ENCODE measurements around the gene TNRC6C.

Gene TNRC6C

DNA sequence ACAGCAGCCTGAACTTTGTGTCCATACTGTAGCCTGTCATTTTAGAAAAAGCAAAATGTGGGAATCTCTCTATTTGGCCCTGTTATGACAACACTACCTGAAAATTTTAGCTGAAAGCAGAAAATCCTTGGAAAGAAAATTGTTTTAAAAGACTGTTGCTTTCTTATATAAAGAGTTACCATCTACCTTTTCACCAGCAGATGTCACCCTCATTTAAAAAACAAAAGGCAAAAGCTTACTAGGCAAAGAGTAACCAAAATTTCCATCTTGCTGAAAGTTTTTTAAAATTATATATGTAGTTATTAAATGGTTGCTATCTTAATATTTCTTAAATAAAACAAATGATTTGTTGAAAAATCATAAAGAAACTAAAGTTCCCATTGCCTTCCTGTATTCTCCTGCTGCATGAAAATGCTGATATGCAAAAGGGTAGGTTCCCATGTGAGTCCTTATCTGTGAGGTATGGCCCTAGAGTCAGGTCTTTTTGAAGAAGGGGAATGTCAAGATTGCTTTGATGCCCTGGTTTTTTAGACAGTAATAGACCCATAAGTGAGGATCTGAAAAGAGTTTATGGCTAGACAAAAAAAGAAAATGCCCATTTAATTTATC, 61.0 kb downstream of the TNRC6C start:
- FAIRE-seq: no peak

DNA sequence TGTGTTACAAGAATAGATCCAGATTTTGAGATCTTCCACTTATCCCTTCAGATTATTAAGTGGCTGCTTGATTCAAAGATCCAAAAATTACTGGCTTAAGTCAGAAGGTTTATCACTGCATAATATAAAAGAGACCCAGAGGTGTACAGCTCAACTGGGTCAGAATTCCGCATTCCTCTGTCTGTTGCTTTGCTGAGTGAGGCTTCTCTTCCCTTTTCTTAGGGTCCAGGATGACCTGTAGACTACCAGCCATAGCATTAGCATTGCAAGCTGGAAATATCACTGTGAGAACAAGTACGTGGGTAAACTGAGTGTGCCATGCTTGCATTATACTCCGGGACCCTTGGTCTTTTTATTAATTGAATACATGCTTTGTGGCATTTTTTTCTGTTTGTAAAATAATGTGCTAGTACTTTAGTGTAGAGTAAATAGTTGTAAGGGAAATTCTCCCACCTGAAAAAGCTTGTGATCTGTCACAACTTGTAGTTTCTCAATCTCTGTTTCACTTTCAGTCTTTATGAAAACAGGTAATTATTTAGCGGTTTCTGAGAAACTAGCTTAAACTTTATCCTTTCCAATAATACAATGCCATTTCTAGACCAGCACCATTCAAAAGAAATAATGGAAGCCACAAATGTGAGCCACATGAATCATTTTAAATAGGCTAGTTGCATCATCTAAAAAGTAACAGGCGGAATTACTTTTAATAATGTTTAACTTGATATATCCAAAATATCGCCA, 61.6 kb downstream of the TNRC6C start:
- no peak for FAIRE-seq

GRCh38 chr17:78020717-78021108, 62.2 kb downstream of the TNRC6C start:
- FAIRE-seq: no peak

- no peak for FAIRE-seq
Observed at GRCh38 chr17:78022425-78022824, 63.9 kb downstream of the TNRC6C start.

GRCh38 chr17:78023042-78023441, 64.5 kb downstream of the TNRC6C start:
- no peak for FAIRE-seq

DNA sequence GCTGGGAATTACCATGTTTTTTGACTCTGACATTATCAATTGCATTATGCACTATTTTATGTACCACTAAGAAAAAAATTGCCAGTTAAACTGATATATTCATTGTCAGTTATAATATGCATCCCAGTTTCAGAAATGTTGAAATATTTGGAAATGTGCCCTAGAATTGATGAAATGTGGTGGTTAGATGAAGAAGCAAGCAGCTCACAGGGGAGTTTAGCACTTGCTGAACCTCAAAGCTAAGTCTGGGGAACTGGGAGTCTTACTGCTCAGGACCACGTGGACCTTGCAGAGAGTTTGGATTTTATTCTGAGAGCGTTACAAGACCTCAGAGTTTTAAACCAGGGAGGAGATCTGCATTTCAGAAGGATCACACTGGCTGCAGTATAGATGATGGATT, 67.9 kb downstream of the TNRC6C start:
- no peak for FAIRE-seq

DNA sequence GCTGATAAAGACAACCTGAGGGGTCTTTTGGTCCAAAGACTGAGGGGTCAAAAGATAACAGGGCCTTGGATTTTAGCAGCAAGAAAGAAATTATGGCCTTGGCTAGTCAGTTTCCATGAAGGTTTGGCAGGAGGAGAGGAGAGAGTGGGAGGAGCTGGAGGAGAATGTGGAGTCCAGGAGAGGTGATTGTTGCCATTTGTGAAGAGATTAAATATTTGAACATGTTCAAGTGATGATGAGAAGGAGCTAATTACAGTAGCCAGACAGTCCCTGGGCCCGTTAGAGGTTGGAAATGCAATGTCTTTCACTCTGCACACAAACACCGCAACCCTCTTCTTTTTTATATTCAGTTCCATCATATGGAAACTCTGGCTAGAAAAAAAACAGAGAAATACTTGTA, 68.6 kb downstream of the TNRC6C start:
- no peak for FAIRE-seq

DNA sequence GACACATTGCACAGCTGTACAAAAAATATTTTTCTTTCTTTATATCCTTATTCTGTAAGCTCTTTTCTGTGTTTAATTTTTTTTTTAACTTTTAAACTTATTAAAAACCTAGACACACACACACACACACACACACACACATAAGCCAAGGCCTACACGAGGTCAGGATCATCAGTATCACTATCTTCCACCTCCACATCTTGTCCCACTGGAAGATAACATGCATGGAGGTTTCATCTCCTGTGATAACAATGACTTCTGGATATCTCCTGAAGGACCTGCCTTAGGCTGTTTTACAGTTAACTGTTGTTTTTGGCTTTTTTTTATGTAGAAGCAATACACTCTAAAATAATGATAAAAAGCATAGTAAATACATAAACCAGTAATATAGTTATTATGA, 71.2 kb downstream of the TNRC6C start:
- FAIRE-seq: no peak

- FAIRE-seq: no peak
Observed at GRCh38 chr17:78031435-78031834, 72.9 kb downstream of the TNRC6C start.

GRCh38 chr17:78032166-78032565, 73.7 kb downstream of the TNRC6C start:
- FAIRE-seq: no peak

GRCh38 chr17:78034429-78035091, 76.1 kb downstream of the TNRC6C start:
- FAIRE-seq: no peak

GRCh38 chr17:78037280-78037679, 78.8 kb downstream of the TNRC6C start:
- FAIRE-seq: no peak

GRCh38 chr17:78038748-78039288, 80.3 kb downstream of the TNRC6C start:
- FAIRE-seq: no peak

- FAIRE-seq: no peak
Observed at GRCh38 chr17:78039581-78039980, 81.1 kb downstream of the TNRC6C start.

GRCh38 chr17:78040440-78041385, 82.2 kb downstream of the TNRC6C start:
- no peak for FAIRE-seq

- FAIRE-seq: no peak
Observed at GRCh38 chr17:78041386-78042179, 83.1 kb downstream of the TNRC6C start.

GRCh38 chr17:78042542-78042941, 84.0 kb downstream of the TNRC6C start:
- no peak for FAIRE-seq

GRCh38 chr17:78043031-78043430, 84.5 kb downstream of the TNRC6C start:
- no peak for FAIRE-seq

GRCh38 chr17:78044280-78044835, 85.9 kb downstream of the TNRC6C start:
- no peak for FAIRE-seq

DNA sequence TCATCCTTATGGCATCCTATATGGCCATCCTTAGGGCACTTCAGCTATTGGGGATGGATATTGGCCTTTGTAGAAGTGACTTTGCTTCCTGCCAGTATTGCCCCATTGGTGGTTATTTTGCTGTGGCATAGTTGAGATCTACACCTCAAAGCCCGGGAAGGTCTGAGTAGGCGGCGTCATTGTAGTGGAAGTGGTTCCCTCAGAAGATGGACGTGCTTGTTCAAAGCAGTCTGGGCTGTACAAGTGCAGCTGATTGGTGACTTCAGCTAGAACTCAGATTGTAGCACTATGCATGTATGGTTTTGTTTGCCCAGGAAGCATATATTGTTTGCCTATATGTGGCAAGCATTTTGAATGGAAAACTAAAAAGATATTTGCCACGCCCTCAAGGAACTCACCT, 86.8 kb downstream of the TNRC6C start:
- no peak for FAIRE-seq

DNA sequence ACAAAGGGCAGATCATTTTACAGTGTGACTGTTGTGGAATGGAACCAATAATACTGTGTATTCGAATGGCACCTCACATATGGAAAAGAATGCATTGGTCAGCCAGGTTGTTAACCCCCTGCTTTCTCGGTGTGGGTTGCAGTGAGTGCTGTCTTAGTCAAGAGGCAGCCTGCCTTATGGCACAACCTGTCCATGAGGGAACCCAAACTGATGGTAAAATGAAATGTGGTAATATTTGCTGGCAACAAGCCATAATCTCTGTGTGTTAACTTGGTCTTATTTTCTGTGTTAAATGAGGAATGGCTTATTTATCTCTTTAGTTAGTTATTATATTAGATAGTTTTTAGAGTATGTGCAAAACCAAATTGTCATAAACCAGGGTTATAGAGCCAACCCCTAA, 88.4 kb downstream of the TNRC6C start:
- FAIRE-seq: no peak
